ENCODE data around the gene KRTAP12-3. TPM values are rescaled to one million over a fixed set of nuclear protein-coding genes. Genes with fewer than 3 reads are reported as not detected.

Gene KRTAP12-3
- total RNA-seq, 4 donors from 2014 or later, result 13.2 TPM; not detected in 3

GRCh38 chr21:44702111-44702972, 44.6 kb downstream of the KRTAP12-3 start:
- TF ChIP-seq POLR2A (IDR thresholded peaks at IDR 0.05), result no peak
- TF ChIP-seq CTCF (IDR thresholded peaks at IDR 0.05), result no peak
- H3K4me3 ChIP-seq (ENCODE audit: low read depth, poor library complexity, severe bottlenecking), result no peak overlapping the region
- intact Hi-C loops (cut with DNase I; ENCODE audit: low total_unique reads), result no loop called here
- peak in 1 of 2 donors; percentile 56 for DNase-seq (ENCODE audit: low spot score in 2 of 2)
- WGBS, 2 donors, result 68 to 74% methylated on average over 14 to 15 of the region's 22 CpGs

GRCh38 chr21:44702973-44703730, 45.4 kb downstream of the KRTAP12-3 start:
- no peak overlapping the region for H3K4me3 ChIP-seq (ENCODE audit: low read depth, poor library complexity, severe bottlenecking)
- intact Hi-C loops (cut with DNase I; ENCODE audit: low total_unique reads), result no loop called here
- DNase-seq (ENCODE audit: low spot score in 2 of 2), result peak in 1 of 2 donors; percentile 53
- WGBS, 2 donors, result 49 to 70% methylated on average over 16 of the region's 16 CpGs
- no peak for TF ChIP-seq CTCF (IDR thresholded peaks at IDR 0.05)
- TF ChIP-seq POLR2A (IDR thresholded peaks at IDR 0.05), result no peak

- H3K4me3 ChIP-seq (ENCODE audit: low read depth, poor library complexity, severe bottlenecking), result no peak overlapping the region
- WGBS, 2 donors, result 39 to 49% methylated on average over 11 to 13 of the region's 13 CpGs
- intact Hi-C loops (cut with DNase I; ENCODE audit: low total_unique reads), result no loop called here
- TF ChIP-seq CTCF (IDR thresholded peaks at IDR 0.05) (no peak), POLR2A (IDR thresholded peaks at IDR 0.05) (no peak)
- DNase-seq (ENCODE audit: low spot score in 2 of 2), result peak in 1 of 2 donors; percentile 83
Measured at GRCh38 chr21:44703731-44704635, 46.3 kb downstream of the KRTAP12-3 start.

- intact Hi-C loops (cut with DNase I; ENCODE audit: low total_unique reads), result no loop called here
- no peak for TF ChIP-seq CTCF (IDR thresholded peaks at IDR 0.05)
- no peak for TF ChIP-seq POLR2A (IDR thresholded peaks at IDR 0.05)
- WGBS, 2 donors, result 53 to 56% methylated on average over 8 to 13 of the region's 13 CpGs
- DNase-seq (ENCODE audit: low spot score in 2 of 2), result peak; percentile 6 to 39
- H3K4me3 ChIP-seq (ENCODE audit: low read depth, poor library complexity, severe bottlenecking), result no peak overlapping the region
Measured at GRCh38 chr21:44704636-44705001, 46.9 kb downstream of the KRTAP12-3 start.

- no peak overlapping the region for H3K4me3 ChIP-seq (ENCODE audit: low read depth, poor library complexity, severe bottlenecking)
- TF ChIP-seq POLR2A (IDR thresholded peaks at IDR 0.05), result no peak
- TF ChIP-seq CTCF (IDR thresholded peaks at IDR 0.05), result no peak
- 41 to 50% methylated on average over 42 to 54 of the region's 54 CpGs for WGBS, 2 donors
- intact Hi-C loops (cut with DNase I; ENCODE audit: low total_unique reads), result no loop called here
- peak in 1 of 2 donors; percentile 49 for DNase-seq (ENCODE audit: low spot score in 2 of 2)
Measured at GRCh38 chr21:44706026-44706705, 48.4 kb downstream of the KRTAP12-3 start.
